ENCODE results near the gene NDUFS1. TPM values are rescaled to one million over a fixed set of nuclear protein-coding genes. Genes with fewer than 3 reads are reported as not detected.
"Not testable (repeated sequence)": the region's sequence is repeated elsewhere in the genome, so short reads cannot be mapped to it uniquely, and the experiment has no call there.

The NDUFS1 gene
- 170 and 175 TPM in 2 replicates for total RNA-seq (2014; rRNA removed; shearing (Covaris generic))
- polyA plus RNA-seq (2015; cell fraction: cytosol; rRNA removed) = 134 and 165 TPM in 2 replicates
- polyA plus RNA-seq (2015; cell fraction: nucleus; rRNA removed) = 59.8 and 84.7 TPM in 2 replicates

- in situ Hi-C loops (cut with HindIII; ENCODE audit: low pct_unique_long_range_greater_than_20kb, low sequenced_read_pairs) = no loop called here
These were observed at the start of gene NDUFS1, which contains the start of gene EEF1B2 for GRCh38 chr2:206159346-206160124. TSS of gene NDUFS1 (minus strand) at chr2:206159444. CDS start at chr2:206153678, 5,766 bp downstream. TSS of gene EEF1B2 (plus strand) at chr2:206159895. CDS start at chr2:206159980, 85 bp downstream.

GRCh38 chr2:206208900-206209299 lies 49.7 kb upstream of the NDUFS1 start:
- no peak for DNase-seq (ENCODE audit: low read depth, low spot score)
- in situ Hi-C loops (cut with HindIII; ENCODE audit: low pct_unique_long_range_greater_than_20kb, low sequenced_read_pairs) = no loop called here

More at GRCh38 chr2:206159346-206160124, at the start of gene NDUFS1, which contains the start of gene EEF1B2:
- peak; percentile 98 for DNase-seq (ENCODE audit: low read depth, low spot score)

- DNase-seq (ENCODE audit: low read depth, low spot score); in situ Hi-C loops (cut with HindIII; ENCODE audit: low pct_unique_long_range_greater_than_20kb, low sequenced_read_pairs): not testable (repeated sequence)
These were observed 48.1 kb upstream of the NDUFS1 start for GRCh38 chr2:206207316-206207715.

GRCh38 chr2:206204710-206205109 lies 45.5 kb upstream of the NDUFS1 start:
- in situ Hi-C loops (cut with HindIII; ENCODE audit: low pct_unique_long_range_greater_than_20kb, low sequenced_read_pairs) = no loop called here
- DNase-seq (ENCODE audit: low read depth, low spot score) = no peak

- no peak for DNase-seq (ENCODE audit: low read depth, low spot score)
- in situ Hi-C loops (cut with HindIII; ENCODE audit: low pct_unique_long_range_greater_than_20kb, low sequenced_read_pairs) = no loop called here
These were observed 44.1 kb upstream of the NDUFS1 start for GRCh38 chr2:206203331-206203730.

GRCh38 chr2:206202446-206202845 lies 43.2 kb upstream of the NDUFS1 start:
- in situ Hi-C loops (cut with HindIII; ENCODE audit: low pct_unique_long_range_greater_than_20kb, low sequenced_read_pairs) = no loop called here
- DNase-seq (ENCODE audit: low read depth, low spot score) = no peak

- in situ Hi-C loops (cut with HindIII; ENCODE audit: low pct_unique_long_range_greater_than_20kb, low sequenced_read_pairs) = no loop called here
- DNase-seq (ENCODE audit: low read depth, low spot score) = peak; percentile 37
These were observed 42.0 kb upstream of the NDUFS1 start for GRCh38 chr2:206201075-206201848.

- in situ Hi-C loops (cut with HindIII; ENCODE audit: low pct_unique_long_range_greater_than_20kb, low sequenced_read_pairs) = no loop called here
- DNase-seq (ENCODE audit: low read depth, low spot score) = no peak
These were observed 39.4 kb upstream of the NDUFS1 start for GRCh38 chr2:206198677-206199076.

- in situ Hi-C loops (cut with HindIII; ENCODE audit: low pct_unique_long_range_greater_than_20kb, low sequenced_read_pairs) = no loop called here
- DNase-seq (ENCODE audit: low read depth, low spot score) = peak; percentile 28
These were observed 34.6 kb upstream of the NDUFS1 start for GRCh38 chr2:206193671-206194357.

GRCh38 chr2:206192157-206192556 lies 32.9 kb upstream of the NDUFS1 start:
- in situ Hi-C loops (cut with HindIII; ENCODE audit: low pct_unique_long_range_greater_than_20kb, low sequenced_read_pairs) = no loop called here
- no peak for DNase-seq (ENCODE audit: low read depth, low spot score)

GRCh38 chr2:206190689-206191088 lies 31.4 kb upstream of the NDUFS1 start:
- no peak for DNase-seq (ENCODE audit: low read depth, low spot score)
- in situ Hi-C loops (cut with HindIII; ENCODE audit: low pct_unique_long_range_greater_than_20kb, low sequenced_read_pairs) = no loop called here

GRCh38 chr2:206190111-206190510 lies 30.9 kb upstream of the NDUFS1 start:
- in situ Hi-C loops (cut with HindIII; ENCODE audit: low pct_unique_long_range_greater_than_20kb, low sequenced_read_pairs) = no loop called here
- DNase-seq (ENCODE audit: low read depth, low spot score) = no peak

GRCh38 chr2:206189691-206190090 lies 30.4 kb upstream of the NDUFS1 start:
- DNase-seq (ENCODE audit: low read depth, low spot score) = no peak
- in situ Hi-C loops (cut with HindIII; ENCODE audit: low pct_unique_long_range_greater_than_20kb, low sequenced_read_pairs) = no loop called here

- in situ Hi-C loops (cut with HindIII; ENCODE audit: low pct_unique_long_range_greater_than_20kb, low sequenced_read_pairs); DNase-seq (ENCODE audit: low read depth, low spot score): not testable (repeated sequence)
These were observed 22.3 kb upstream of the NDUFS1 start for GRCh38 chr2:206181526-206181925.

- in situ Hi-C loops (cut with HindIII; ENCODE audit: low pct_unique_long_range_greater_than_20kb, low sequenced_read_pairs) = no loop called here
- no peak for DNase-seq (ENCODE audit: low read depth, low spot score)
These were observed 17.7 kb upstream of the NDUFS1 start for GRCh38 chr2:206176901-206177300.

- DNase-seq (ENCODE audit: low read depth, low spot score) = no peak
- in situ Hi-C loops (cut with HindIII; ENCODE audit: low pct_unique_long_range_greater_than_20kb, low sequenced_read_pairs) = no loop called here
These were observed 16.9 kb upstream of the NDUFS1 start for GRCh38 chr2:206176121-206176520.

- in situ Hi-C loops (cut with HindIII; ENCODE audit: low pct_unique_long_range_greater_than_20kb, low sequenced_read_pairs) = no loop called here
- DNase-seq (ENCODE audit: low read depth, low spot score) = no peak
These were observed 13.9 kb upstream of the NDUFS1 start for GRCh38 chr2:206173147-206173546.
